SH-SY5Y (cell line): ENCODE results near the gene PTGDR.

ENCODE experiments used
- GATA2 ChIP-seq: IDR thresholded peaks from 2 replicates; pipeline ENCODE4 v1.6.1; 2011; ENCODE audit warnings: mild to moderate bottlenecking, low read depth, low read length
- GATA3 ChIP-seq: IDR thresholded peaks from 2 replicates; pipeline ENCODE4 v1.6.1; 2011; ENCODE audit warnings: low read depth, mild to moderate bottlenecking, low read length, moderate library complexity

DNA sequence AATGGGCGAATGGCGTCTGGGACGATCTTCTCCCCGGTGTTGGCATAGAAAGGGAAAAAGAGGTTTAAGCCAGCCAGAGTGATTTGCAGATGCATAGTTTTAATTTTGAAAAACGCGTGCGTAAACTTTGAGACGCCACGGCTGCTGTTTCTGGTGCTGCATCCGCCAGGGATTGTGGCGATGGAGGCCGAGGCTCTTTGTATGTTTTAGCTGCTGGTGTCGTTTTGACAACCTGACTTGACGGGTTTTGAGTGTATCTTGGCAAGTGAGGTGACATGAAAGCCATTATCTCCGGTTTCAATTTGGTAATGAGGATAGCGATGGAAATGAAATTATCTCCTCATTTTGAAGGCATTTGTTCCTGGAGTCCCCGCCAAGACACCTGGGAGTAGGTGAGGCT is 1.6 kb downstream of the PTGDR start:
- no peak for TF ChIP-seq GATA3
- TF ChIP-seq GATA2, result no peak
